Subcutaneous adipose tissue (tissue), 4 donors: Measurements from ENCODE around the gene SLC8A1. TPM values are rescaled to one million over a fixed set of nuclear protein-coding genes. Genes with fewer than 3 reads are reported as not detected.

Experiments
- total RNA-seq, 4 donors: library from RNA; depleted of rRNA; stranded (reverse); fragments of >200 nt; gene quantifications; one replicate each; pipeline ENCODE4 v1.1.0, GENCODE V29; 2016
- TF ChIP-seq, protein P1 (sequence below): fragments of 450-650 bp; IDR thresholded peaks from one replicate; pipeline ENCODE4 v1.5.1; 2016; ENCODE audit warnings: low read depth, mild to moderate bottlenecking, control low read depth, antibody characterized with exemption, moderate library complexity

The SLC8A1 gene
- total RNA-seq, 4 donors from 2014 or later = 7.5 to 32.5 (median 12.9) TPM

- TF ChIP-seq, protein P1, sequence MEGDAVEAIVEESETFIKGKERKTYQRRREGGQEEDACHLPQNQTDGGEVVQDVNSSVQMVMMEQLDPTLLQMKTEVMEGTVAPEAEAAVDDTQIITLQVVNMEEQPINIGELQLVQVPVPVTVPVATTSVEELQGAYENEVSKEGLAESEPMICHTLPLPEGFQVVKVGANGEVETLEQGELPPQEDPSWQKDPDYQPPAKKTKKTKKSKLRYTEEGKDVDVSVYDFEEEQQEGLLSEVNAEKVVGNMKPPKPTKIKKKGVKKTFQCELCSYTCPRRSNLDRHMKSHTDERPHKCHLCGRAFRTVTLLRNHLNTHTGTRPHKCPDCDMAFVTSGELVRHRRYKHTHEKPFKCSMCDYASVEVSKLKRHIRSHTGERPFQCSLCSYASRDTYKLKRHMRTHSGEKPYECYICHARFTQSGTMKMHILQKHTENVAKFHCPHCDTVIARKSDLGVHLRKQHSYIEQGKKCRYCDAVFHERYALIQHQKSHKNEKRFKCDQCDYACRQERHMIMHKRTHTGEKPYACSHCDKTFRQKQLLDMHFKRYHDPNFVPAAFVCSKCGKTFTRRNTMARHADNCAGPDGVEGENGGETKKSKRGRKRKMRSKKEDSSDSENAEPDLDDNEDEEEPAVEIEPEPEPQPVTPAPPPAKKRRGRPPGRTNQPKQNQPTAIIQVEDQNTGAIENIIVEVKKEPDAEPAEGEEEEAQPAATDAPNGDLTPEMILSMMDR = no peak
These were observed 5.9 kb upstream of the SLC8A1 start for GRCh38 chr2:40457837-40458236.

DNA sequence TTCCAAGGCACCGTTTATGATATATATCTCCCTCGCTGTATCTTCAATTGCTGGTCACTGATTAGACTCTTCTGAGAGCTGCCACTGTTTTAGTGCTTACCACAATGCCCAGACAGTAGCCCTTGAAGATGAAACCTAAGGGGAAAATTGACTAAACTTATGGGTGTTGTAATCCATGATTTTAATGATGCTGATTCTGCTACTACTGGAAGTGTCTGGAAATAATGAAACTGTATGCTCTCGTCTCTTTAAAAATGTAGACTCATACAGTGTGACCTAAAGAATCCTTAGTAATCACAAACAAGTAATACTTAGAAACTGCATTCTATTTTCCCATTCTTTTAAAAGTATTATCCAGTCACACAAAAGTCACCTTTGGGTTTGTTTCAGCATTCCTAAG, 5.5 kb upstream of the SLC8A1 start:
- TF ChIP-seq, protein P1 = no peak

- TF ChIP-seq, protein P1 = no peak
These were observed 5.0 kb upstream of the SLC8A1 start for GRCh38 chr2:40456926-40457325.

GRCh38 chr2:40455661-40456060, 3.8 kb upstream of the SLC8A1 start:
- TF ChIP-seq, protein P1 = no peak

- TF ChIP-seq, protein P1 = no peak
These were observed 2.4 kb upstream of the SLC8A1 start for GRCh38 chr2:40454321-40454720.

- TF ChIP-seq, protein P1 = no peak
These were observed 896 bp upstream of the SLC8A1 start for GRCh38 chr2:40452786-40453185.

- TF ChIP-seq, protein P1 = no peak
These were observed 977 bp downstream of the SLC8A1 start for GRCh38 chr2:40450796-40451430.
